HepG2 (cell line): ENCODE data around the gene SMTN. TPM values are rescaled to one million over a fixed set of nuclear protein-coding genes. Genes with fewer than 3 reads are reported as not detected.

Experiments used
- ARNTL ChIP-seq: sonication (generic); formaldehyde crosslinking; IDR thresholded peaks from 2 replicates; pipeline ENCODE4 v1.4.0; 2020; ENCODE audit warnings: mild to moderate bottlenecking, missing genetic modification reagents
- DR1 ChIP-seq: sonication (generic); formaldehyde crosslinking; IDR thresholded peaks from 2 replicates; pipeline ENCODE4 v1.8.0; 2021; ENCODE audit warnings: mild to moderate bottlenecking, missing genetic modification reagents, inconsistent platforms
- HMGXB4 ChIP-seq, 2 experiments: sonication (generic) in 1 of 2; formaldehyde crosslinking in 1 of 2; IDR thresholded peaks; 2 replicates each; pipeline versions ENCODE4 v1.4.0 to v1.6.1; 2018 to 2020; ENCODE audit warnings: missing genetic modification reagents in 2 of 2, borderline replicate concordance in 1 of 2, low read depth in 1 of 2, mild to moderate bottlenecking in 1 of 2, missing biosample characterization in 1 of 2
- IRF2 ChIP-seq: IDR thresholded peaks from 2 replicates; pipeline ENCODE4 v1.6.1; 2018; ENCODE audit warnings: missing genetic modification reagents, missing compliant biosample characterization
- KLF9 ChIP-seq: IDR thresholded peaks from 2 replicates; pipeline ENCODE4 v1.6.1; 2016; ENCODE audit warnings: low read depth
- MLXIP ChIP-seq: sonication (generic); formaldehyde crosslinking; IDR thresholded peaks from 2 replicates; pipeline ENCODE4 v1.9.0; 2021; ENCODE audit warnings: missing genetic modification reagents, borderline replicate concordance
- POGK ChIP-seq: sonication (generic); formaldehyde crosslinking; conservative IDR thresholded peaks from 2 replicates; pipeline ENCODE4 v1.8.0; 2022; ENCODE audit warnings: mild to moderate bottlenecking, moderate library complexity, missing genetic modification reagents
- POLR2AphosphoS5 ChIP-seq: IDR thresholded peaks from 2 replicates; pipeline ENCODE4 v1.6.1; 2012; ENCODE audit warnings: low read depth, low read length
- RAD51 ChIP-seq: fragments of 450-650 bp; IDR thresholded peaks from 2 replicates; pipeline ENCODE4 v1.6.1; 2016; ENCODE audit warnings: borderline replicate concordance
- RBM39 ChIP-seq: fragments of 200-400 bp; formaldehyde crosslinking; IDR thresholded peaks from one replicate; pipeline ENCODE4 v1.6.1; 2018; ENCODE audit warnings: antibody characterized with exemption, mild to moderate bottlenecking, low read depth, low read length; ENCODE audit not compliant: poor library complexity, severe bottlenecking
- SALL1 ChIP-seq: sonication (generic); formaldehyde crosslinking; IDR thresholded peaks from 2 replicates; pipeline ENCODE4 v1.8.0; 2022; ENCODE audit warnings: mild to moderate bottlenecking, missing genetic modification reagents
- TBX2 ChIP-seq: sonication (generic); formaldehyde crosslinking; IDR thresholded peaks from 2 replicates; pipeline ENCODE4 v1.5.0; 2020; ENCODE audit warnings: missing genetic modification reagents, mild to moderate bottlenecking, borderline replicate concordance
- TOPORS ChIP-seq: sonication (generic); formaldehyde crosslinking; IDR thresholded peaks from 2 replicates; pipeline ENCODE4 v1.8.0; 2023; ENCODE audit warnings: mild to moderate bottlenecking, missing genetic modification reagents
- ZNF280B ChIP-seq: sonication (generic); formaldehyde crosslinking; IDR thresholded peaks from 2 replicates; pipeline ENCODE4 v1.5.0; 2020; ENCODE audit warnings: missing genetic modification reagents, mild to moderate bottlenecking, borderline replicate concordance
- ZNF777 ChIP-seq: sonication (generic); formaldehyde crosslinking; IDR thresholded peaks from 2 replicates; pipeline ENCODE4 v1.4.0; 2020; ENCODE audit warnings: missing genetic modification reagents
- ZNF883 ChIP-seq: sonication (generic); formaldehyde crosslinking; IDR thresholded peaks from 2 replicates; pipeline ENCODE4 v1.5.1; 2020; ENCODE audit warnings: mild to moderate bottlenecking, missing genetic modification reagents; ENCODE audit errors: not compliant biosample characterization
- polyA plus RNA-seq, 8 experiments: library from polyadenylated mRNA; depleted of rRNA in 3 of 8; stranded (reverse) in 7 of 8; unstranded in 1 of 8; fragments of >200 nt; fragmentation: Illumina TruSeq in 4 of 8; extraction: Trizol in 4 of 8; gene quantifications; 2 replicates each; pipeline versions ENCODE4 v1.2.1 to v1.2.3, GENCODE V29; 2011 to 2016; ENCODE audit warnings: low read depth in 4 of 8, missing spikeins in 1 of 8, mixed read lengths in 1 of 8; ENCODE audit not compliant: insufficient read depth in 1 of 8
- total RNA-seq, 5 experiments: library from RNA; depleted of rRNA; stranded (reverse); fragments of >200 nt; fragmentation: Illumina TruSeq; extraction: Trizol; gene quantifications; 2 replicates each; pipeline ENCODE4 v1.2.3, GENCODE V29; 2016; ENCODE audit warnings: low read depth in 1 of 5
- TF ChIP-seq, protein P1 (sequence below): sonication (generic); formaldehyde crosslinking; IDR thresholded peaks from 2 replicates; pipeline ENCODE4 v1.9.0; 2021; ENCODE audit warnings: missing genetic modification reagents, mild to moderate bottlenecking, borderline replicate concordance

The SMTN gene
- total and polyA plus RNA-seq, 2 of the 13 experiments (the other 11 are each of a cell fraction or from before 2014, with no cell fraction given): 14.7 to 26.1 TPM

- TF ChIP-seq HMGXB4 (CRISPR knock-in tag; IDR thresholded peaks at IDR 0.05; ENCODE audit: borderline replicate concordance in 1 of 2, low read depth in 1 of 2): peak in 1 of 2 experiments; percentile 77; a peak in 2 of 4 replicates
- peak; percentile 52; the same call in 1 of the 2 replicates for TF ChIP-seq TBX2 (CRISPR knock-in tag)
- peak; percentile 88 for TF ChIP-seq ZNF777 (CRISPR knock-in tag)
- TF ChIP-seq IRF2 (CRISPR knock-in tag): 0 out of 2 replicates have a peak, but pooled peaks have one; percentile 10
- TF ChIP-seq TOPORS (CRISPR knock-in tag): peak; percentile 61; the same call in 1 of the 2 replicates
- TF ChIP-seq MLXIP (CRISPR knock-in tag): no peak
- TF ChIP-seq DR1 (CRISPR knock-in tag): peak; percentile 80
- TF ChIP-seq, protein P1, sequence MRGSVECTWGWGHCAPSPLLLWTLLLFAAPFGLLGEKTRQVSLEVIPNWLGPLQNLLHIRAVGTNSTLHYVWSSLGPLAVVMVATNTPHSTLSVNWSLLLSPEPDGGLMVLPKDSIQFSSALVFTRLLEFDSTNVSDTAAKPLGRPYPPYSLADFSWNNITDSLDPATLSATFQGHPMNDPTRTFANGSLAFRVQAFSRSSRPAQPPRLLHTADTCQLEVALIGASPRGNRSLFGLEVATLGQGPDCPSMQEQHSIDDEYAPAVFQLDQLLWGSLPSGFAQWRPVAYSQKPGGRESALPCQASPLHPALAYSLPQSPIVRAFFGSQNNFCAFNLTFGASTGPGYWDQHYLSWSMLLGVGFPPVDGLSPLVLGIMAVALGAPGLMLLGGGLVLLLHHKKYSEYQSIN (CRISPR knock-in tag): no peak
- TF ChIP-seq SALL1 (CRISPR knock-in tag): peak; percentile 41
- TF ChIP-seq ZNF280B: peak; percentile 67; the same call in 1 of the 2 replicates
- peak; percentile 93 for TF ChIP-seq RBM39
- peak; percentile 65; the same call in 1 of the 2 replicates for TF ChIP-seq ARNTL (CRISPR knock-in tag)
- TF ChIP-seq POGK (CRISPR knock-in tag): peak; percentile 38; the same call in 1 of the 2 replicates
- no peak for TF ChIP-seq KLF9
- TF ChIP-seq POLR2AphosphoS5: peak; percentile 79
- no peak for TF ChIP-seq RAD51
- TF ChIP-seq ZNF883 (CRISPR knock-in tag): peak; percentile 49
Measured at GRCh38 chr22:31080848-31081649, at the start of gene SMTN (continued).
